Measurements from ENCODE around the gene C1orf146. TPM values are rescaled to one million over a fixed set of nuclear protein-coding genes. Genes with fewer than 3 reads are reported as not detected.
"Not testable (repeated sequence)": the region's sequence is repeated elsewhere in the genome, so short reads cannot be mapped to it uniquely, and the experiment has no call there.

The C1orf146 gene
- total RNA-seq, 1 experiment from 2014 or later, result not detected

DNA sequence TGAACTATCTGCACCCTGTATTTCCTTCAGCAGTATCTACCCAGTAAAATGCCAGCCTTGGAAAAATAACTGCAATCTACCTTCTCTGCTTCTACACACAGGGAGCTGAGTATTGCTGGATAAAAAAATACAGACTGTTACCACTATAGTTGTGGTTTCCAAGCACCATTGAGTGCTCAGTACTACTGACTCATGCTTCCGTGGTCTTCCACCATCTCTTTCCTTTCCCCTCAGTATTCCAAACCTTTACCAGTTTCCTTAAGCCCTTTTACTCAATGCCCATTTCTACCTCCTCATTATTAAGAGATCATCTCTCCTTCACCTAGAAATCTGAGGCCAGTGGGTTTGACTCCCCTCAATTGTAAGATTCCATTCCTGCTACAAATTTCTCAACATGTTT lies 57.2 kb downstream of the C1orf146 start:
- no peaks in the 10 kb centered on the region for H3K79me2 ChIP-seq (ENCODE audit: low read length)
- no peak overlapping the region for H3K27ac ChIP-seq (ENCODE audit: low read length)
- CTCF ChIA-PET, result no interaction called here
- POLR2A ChIA-PET (ENCODE audit: unreplicated experiment), result no interaction called here
- TF ChIP-seq CTCF (conservative IDR thresholded peaks at IDR 0.05; ENCODE audit: low read depth, low read length) (no peak), EZH2phosphoT487 (IDR thresholded peaks at IDR 0.05; ENCODE audit: borderline replicate concordance, low read length) (no peak), EZH2 (IDR thresholded peaks at IDR 0.05; ENCODE audit: low read length, unreplicated experiment) (no peak)
- no peak overlapping the region for H3K9ac ChIP-seq (ENCODE audit: low read length)
- BruUV-seq (replicated peaks), result no TSS peak
- H2AFZ ChIP-seq (ENCODE audit: low read length), result no peak overlapping the region
- H3K4me3 ChIP-seq (ENCODE audit: low read length), result no peak overlapping the region
- no peak overlapping the region for H3K4me2 ChIP-seq (ENCODE audit: low read length)
- no peaks in the 10 kb centered on the region for H3F3A ChIP-seq (ENCODE audit: low read length, unreplicated experiment)
- H3K9me2 ChIP-seq (replicated peaks; ENCODE audit: low read length), result no peaks in the 10 kb centered on the region
- no peak for ATAC-seq
- no peaks in the 10 kb centered on the region for H3K27me3 ChIP-seq (ENCODE audit: low read length)
- intact Hi-C loops (cut with micrococcal nuclease), result no loop called here
- DNase-seq, result no peak
- no peaks in the 10 kb centered on the region for H4K20me1 ChIP-seq (ENCODE audit: low read length)
- 0 out of 2 replicates have a peak, but pooled peaks cover 5% of the 10 kb centered on the region for H3K4me1 ChIP-seq (ENCODE audit: insufficient read depth, low read length)
- peaks cover 26% of the 10 kb centered on the region for H3K36me3 ChIP-seq (ENCODE audit: low read depth, low read length)
- H3K9me3 ChIP-seq (ENCODE audit: low read length), result no peaks in the 10 kb centered on the region

GRCh38 chr1:92276082-92276481 lies 58.4 kb downstream of the C1orf146 start:
- H3K4me1 ChIP-seq (ENCODE audit: insufficient read depth, low read length), result 0 out of 2 replicates have a peak, but pooled peaks cover 5% of the 10 kb centered on the region
- intact Hi-C loops (cut with micrococcal nuclease), result no loop called here
- H2AFZ ChIP-seq (ENCODE audit: low read length), result no peak overlapping the region
- DNase-seq, result no peak
- H4K20me1 ChIP-seq (ENCODE audit: low read length), result no peaks in the 10 kb centered on the region
- no peak overlapping the region for H3K4me3 ChIP-seq (ENCODE audit: low read length)
- H3F3A ChIP-seq (ENCODE audit: low read length, unreplicated experiment), result no peaks in the 10 kb centered on the region
- H3K9me3 ChIP-seq (ENCODE audit: low read length), result no peaks in the 10 kb centered on the region
- no peaks in the 10 kb centered on the region for H3K27me3 ChIP-seq (ENCODE audit: low read length)
- H3K27ac ChIP-seq (ENCODE audit: low read length), result no peak overlapping the region
- no TSS peak for BruUV-seq (replicated peaks)
- CTCF ChIA-PET, result no interaction called here
- no peak for TF ChIP-seq EZH2phosphoT487 (IDR thresholded peaks at IDR 0.05; ENCODE audit: borderline replicate concordance, low read length)
- no peak for TF ChIP-seq CTCF (conservative IDR thresholded peaks at IDR 0.05; ENCODE audit: low read depth, low read length)
- no peak for TF ChIP-seq EZH2 (IDR thresholded peaks at IDR 0.05; ENCODE audit: low read length, unreplicated experiment)
- ATAC-seq, result no peak
- no peaks in the 10 kb centered on the region for H3K79me2 ChIP-seq (ENCODE audit: low read length)
- no peak overlapping the region for H3K4me2 ChIP-seq (ENCODE audit: low read length)
- H3K9ac ChIP-seq (ENCODE audit: low read length), result no peak overlapping the region
- peaks cover 24% of the 10 kb centered on the region; the same call in 1 of the 2 replicates for H3K36me3 ChIP-seq (ENCODE audit: low read depth, low read length)
- POLR2A ChIA-PET (ENCODE audit: unreplicated experiment), result no interaction called here
- H3K9me2 ChIP-seq (replicated peaks; ENCODE audit: low read length), result no peaks in the 10 kb centered on the region

GRCh38 chr1:92277105-92277723 lies 59.5 kb downstream of the C1orf146 start:
- ChIA-PET CTCF (no interaction called here), POLR2A (ENCODE audit: unreplicated experiment) (no interaction called here)

GRCh38 chr1:92279781-92280180 lies 62.1 kb downstream of the C1orf146 start:
- H3K9me3 ChIP-seq (ENCODE audit: low read length); CTCF ChIA-PET; H3K79me2 ChIP-seq (ENCODE audit: low read length); H3K27ac ChIP-seq (ENCODE audit: low read length); H4K20me1 ChIP-seq (ENCODE audit: low read length); ATAC-seq; H2AFZ ChIP-seq (ENCODE audit: low read length); H3K9ac ChIP-seq (ENCODE audit: low read length); H3K36me3 ChIP-seq (ENCODE audit: low read depth, low read length); H3K9me2 ChIP-seq (replicated peaks; ENCODE audit: low read length); H3K4me1 ChIP-seq (ENCODE audit: insufficient read depth, low read length); intact Hi-C loops (cut with micrococcal nuclease); POLR2A ChIA-PET (ENCODE audit: unreplicated experiment); H3K27me3 ChIP-seq (ENCODE audit: low read length); H3F3A ChIP-seq (ENCODE audit: low read length, unreplicated experiment); DNase-seq; BruUV-seq (replicated peaks); H3K4me2 ChIP-seq (ENCODE audit: low read length); H3K4me3 ChIP-seq (ENCODE audit: low read length): not testable (repeated sequence)

More at GRCh38 chr1:92277105-92277723, 59.5 kb downstream of the C1orf146 start:
- intact Hi-C loops (cut with micrococcal nuclease), result no loop called here
- Histone ChIP-seq H3K4me2 (ENCODE audit: low read length) (no peak overlapping the region), H3K4me3 (ENCODE audit: low read length) (no peak overlapping the region), H3K27me3 (ENCODE audit: low read length) (no peaks in the 10 kb centered on the region), H3K79me2 (ENCODE audit: low read length) (no peaks in the 10 kb centered on the region), H3K27ac (ENCODE audit: low read length) (no peak overlapping the region), H3K36me3 (ENCODE audit: low read depth, low read length) (peaks cover 13% of the 10 kb centered on the region; the same call in 1 of the 2 replicates), H3K9ac (ENCODE audit: low read length) (no peak overlapping the region), H4K20me1 (ENCODE audit: low read length) (no peaks in the 10 kb centered on the region), H3K9me3 (ENCODE audit: low read length) (no peaks in the 10 kb centered on the region), H3K4me1 (ENCODE audit: insufficient read depth, low read length) (0 out of 2 replicates have a peak, but pooled peaks cover 5% of the 10 kb centered on the region), H3F3A (ENCODE audit: low read length, unreplicated experiment) (no peaks in the 10 kb centered on the region), H2AFZ (ENCODE audit: low read length) (no peak overlapping the region), H3K9me2 (replicated peaks; ENCODE audit: low read length) (no peaks in the 10 kb centered on the region)
- ATAC-seq (peak; percentile 76), DNase-seq (peak; percentile 54)
- no TSS peak for BruUV-seq (replicated peaks)
- no peak for TF ChIP-seq EZH2phosphoT487 (IDR thresholded peaks at IDR 0.05; ENCODE audit: borderline replicate concordance, low read length)
- no peak for TF ChIP-seq CTCF (conservative IDR thresholded peaks at IDR 0.05; ENCODE audit: low read depth, low read length)
- no peak for TF ChIP-seq EZH2 (IDR thresholded peaks at IDR 0.05; ENCODE audit: low read length, unreplicated experiment)
